K562 (cell line): ENCODE data around the gene THOC7. TPM values are rescaled to one million over a fixed set of nuclear protein-coding genes. Genes with fewer than 3 reads are reported as not detected.

ENCODE experiments used
- ATAC-seq: fragments of 200-7000 bp; cut with Tn5 transposase; 3 replicates; pipeline ENCODE4 v1.9.1; 2020; ENCODE audit warnings: moderate library complexity
- BruUV-seq: library from RNA; stranded (reverse); fragments of 400-500 nt; replicated peaks from 2 replicates; lab custom pipeline; 2021; lab: Mats Ljungman, UMichigan
- CTCF ChIA-PET: fragments of 300-600 bp; formaldehyde crosslinking; extraction: SDS; loops from one replicate; lab custom pipeline; 2021; ENCODE audit warnings: low intra/inter-chr PET ratio; lab: Yijun Ruan, JAX
- POLR2A ChIA-PET: fragments of 300-600, 350-650 bp; sonication (Branson Sonifier 250); formaldehyde crosslinking; extraction: SDS; loops from one replicate; lab custom pipeline; 2021; ENCODE audit warnings: antibody characterized with exemption, inconsistent platforms; lab: Yijun Ruan, JAX
- DNase-seq, 4 experiments: peaks; one replicate each; pipeline versions ENCODE4 v3.0.0 to v3.0.0-alpha.2; 2011 to 2018; ENCODE audit warnings: low spot score in 3 of 4, mixed read lengths in 3 of 4; ENCODE audit errors: extremely low read depth in 1 of 4
- FAIRE-seq: peaks from 2 replicates; lab custom pipeline; 2011; peaks lifted over from hg19 to GRCh38; lab: Jason Lieb, UNC
- H2AFZ ChIP-seq: 2 replicates; pipeline ENCODE4 v1.6.0; 2011; ENCODE audit warnings: low read depth, low read length, control low read depth, inconsistent platforms
- H3K27ac ChIP-seq: fragments of 200-600 bp; 3 replicates; pipeline ENCODE4 v1.8.0; 2011; ENCODE audit warnings: low read depth, mild to moderate bottlenecking, control low read depth, inconsistent platforms, low read length, moderate library complexity, mixed read lengths; ENCODE audit errors: extremely low read depth
- H3K27me3 ChIP-seq, 2 experiments: fragments of 300-600 bp in 1 of 2; 2 replicates in 1 of 2; 3 replicates in 1 of 2; pipeline versions ENCODE4 v1.6.0 to v1.8.0; 2011; ENCODE audit warnings: inconsistent platforms in 2 of 2, low read length in 2 of 2, mild to moderate bottlenecking in 1 of 2, mixed read lengths in 1 of 2, moderate library complexity in 1 of 2; ENCODE audit not compliant: control insufficient read depth in 2 of 2, insufficient read depth in 2 of 2
- H3K36me3 ChIP-seq: fragments of 300-600 bp; 3 replicates; pipeline ENCODE4 v1.8.0; 2011; ENCODE audit warnings: mild to moderate bottlenecking, low read length, inconsistent platforms; ENCODE audit not compliant: control insufficient read depth, insufficient read depth
- H3K4me1 ChIP-seq, 2 experiments: fragments of 200-600 bp in 1 of 2; replicated peaks in 1 of 2; 2 replicates in 1 of 2; 3 replicates in 1 of 2; pipeline versions ENCODE4 v1.5.1 to v1.8.0; 2011; ENCODE audit warnings: inconsistent platforms in 2 of 2, low read length in 2 of 2, mild to moderate bottlenecking in 1 of 2, mixed read lengths in 1 of 2, moderate library complexity in 1 of 2; ENCODE audit not compliant: control insufficient read depth in 2 of 2, insufficient read depth in 2 of 2
- H3K4me2 ChIP-seq: 2 replicates; pipeline ENCODE4 v1.6.1; 2011; ENCODE audit warnings: low read length, control low read depth, inconsistent platforms, mixed read lengths; ENCODE audit not compliant: insufficient read depth
- H3K4me3 ChIP-seq: fragments of 200-600 bp; sonication (generic), shearing (Covaris generic); 2 replicates; pipeline ENCODE4 v1.5.1; 2016; ENCODE audit warnings: control low read depth, inconsistent platforms
- H3K79me2 ChIP-seq: fragments of 200-600 bp; 3 replicates; pipeline ENCODE4 v1.8.0; 2011; ENCODE audit warnings: low read length, inconsistent platforms; ENCODE audit not compliant: control insufficient read depth, insufficient read depth
- H3K9ac ChIP-seq, 2 experiments: 2 replicates each; pipeline versions ENCODE4 v1.6.0 to v1.6.1; 2011; ENCODE audit warnings: low read depth in 2 of 2, low read length in 2 of 2, control low read depth in 1 of 2, inconsistent platforms in 1 of 2, mild to moderate bottlenecking in 1 of 2, mixed read lengths in 1 of 2; ENCODE audit not compliant: insufficient read depth in 1 of 2
- H3K9me1 ChIP-seq: one replicate; pipeline ENCODE4 v1.6.0; 2011; ENCODE audit warnings: inconsistent platforms, mild to moderate bottlenecking, low read length, moderate library complexity; ENCODE audit not compliant: control insufficient read depth, insufficient read depth
- H3K9me3 ChIP-seq: replicated peaks from 2 replicates; pipeline ENCODE4 v1.5.1; 2011; ENCODE audit warnings: low read depth, low read length, inconsistent platforms; ENCODE audit not compliant: control insufficient read depth, insufficient read depth
- H4K20me1 ChIP-seq: replicated peaks from 2 replicates; pipeline ENCODE4 v1.6.1; 2011; ENCODE audit warnings: low read length, inconsistent platforms, mixed read lengths; ENCODE audit not compliant: control insufficient read depth, insufficient read depth
- C11orf30 ChIP-seq: fragments of 450-650 bp; IDR thresholded peaks from 2 replicates; pipeline ENCODE4 v1.6.1; 2016; ENCODE audit warnings: low read depth, mild to moderate bottlenecking
- CHCHD3 ChIP-seq: fragments of 250-450 bp; sonication (Bioruptor Pico); IDR thresholded peaks from 2 replicates; pipeline ENCODE4 v2.1.2; 2022; ENCODE audit warnings: mild to moderate bottlenecking
- ETV1 ChIP-seq: fragments of 450-650 bp; conservative IDR thresholded peaks from 2 replicates; pipeline ENCODE4 v1.6.1; 2016; ENCODE audit warnings: missing genetic modification characterization, control low read depth, low read depth, missing compliant biosample characterization
- FOS ChIP-seq: IDR thresholded peaks from 3 replicates; pipeline ENCODE4 v1.6.1; 2011; ENCODE audit not compliant: insufficient read length; ENCODE audit errors: extremely low read depth
- FOXP1 ChIP-seq: sonication (generic); formaldehyde crosslinking; IDR thresholded peaks from 2 replicates; pipeline ENCODE4 v1.8.0; 2022; ENCODE audit warnings: mild to moderate bottlenecking, missing genetic modification reagents
- HIVEP1 ChIP-seq: fragments of 250-450 bp; sonication (Bioruptor Pico); IDR thresholded peaks from 2 replicates; pipeline ENCODE4 v1.4.0; 2020; ENCODE audit warnings: mild to moderate bottlenecking
- MCM5 ChIP-seq: fragments of 450-650 bp; IDR thresholded peaks from 2 replicates; pipeline ENCODE4 v1.6.1; 2016; ENCODE audit warnings: low read depth
- NELFE ChIP-seq: IDR thresholded peaks from 2 replicates; pipeline ENCODE4 v1.6.1; 2011; ENCODE audit warnings: mild to moderate bottlenecking; ENCODE audit not compliant: insufficient read depth, insufficient read length
- NFIC ChIP-seq: fragments of 450-650 bp; IDR thresholded peaks from 2 replicates; pipeline ENCODE4 v1.6.1; 2017; ENCODE audit warnings: mild to moderate bottlenecking, inconsistent platforms
- PML ChIP-seq: IDR thresholded peaks from 2 replicates; pipeline ENCODE4 v1.6.1; 2012; ENCODE audit warnings: low read length, inconsistent platforms
- RAD21 ChIP-seq, 2 experiments: fragments of 250-450 bp in 1 of 2; fragments of 450-650 bp in 1 of 2; sonication (Bioruptor Pico) in 1 of 2; formaldehyde crosslinking in 1 of 2; IDR thresholded peaks in 1 of 2; conservative IDR thresholded peaks in 1 of 2; 2 replicates each; pipeline versions ENCODE4 v1.4.0 to v1.8.0; 2020 to 2022; ENCODE audit warnings: mild to moderate bottlenecking in 2 of 2, moderate library complexity in 1 of 2
- SMC3 ChIP-seq: conservative IDR thresholded peaks from 2 replicates; pipeline ENCODE4 v1.6.1; 2011; ENCODE audit warnings: low read depth, low read length, improper control_type of control experiment; ENCODE audit not compliant: insufficient read depth
- TBP ChIP-seq: optimal IDR thresholded peaks from 2 replicates; pipeline ENCODE3; 2011; ENCODE audit warnings: low read depth, low read length, improper control_type of control experiment
- ZBED1 ChIP-seq: IDR thresholded peaks from 2 replicates; pipeline ENCODE4 v1.6.1; 2014
- ZKSCAN8 ChIP-seq: fragments of 200-800 bp; sonication (Bioruptor generic); IDR thresholded peaks from 2 replicates; pipeline ENCODE4 v1.6.1; 2016; ENCODE audit warnings: missing genetic modification characterization, missing compliant biosample characterization
- ZNF124 ChIP-seq: sonication (generic); formaldehyde crosslinking; IDR thresholded peaks from 2 replicates; pipeline ENCODE4 v1.8.1; 2022; ENCODE audit warnings: missing genetic modification reagents
- ZNF644 ChIP-seq: fragments of 200-800 bp; sonication (Bioruptor generic); IDR thresholded peaks from 2 replicates; pipeline ENCODE4 v1.6.1; 2016; ENCODE audit warnings: low read depth, missing genetic modification characterization, missing compliant biosample characterization
- WGBS: fragments of 100-300 bp; shearing (Covaris generic); methylation state at CpG from one replicate; pipeline ENCODE4 v1.1.6; 2016; ENCODE audit warnings: low coverage, mixed read lengths; ENCODE audit not compliant: insufficient coverage; ENCODE audit errors: missing lambda C conversion rate; 5-methylcytosine and 5-hydroxymethylcytosine counted together
- in situ Hi-C: fragments of 300-500 bp; cut with MboI; formaldehyde crosslinking; loops from 4 replicates; pipeline ENCODE4 v1.15.0; 2018; ENCODE audit warnings: inconsistent platforms, mixed read lengths
- intact Hi-C: fragments of 100-400 bp; cut with micrococcal nuclease; formaldehyde crosslinking; loops from 2 replicates; pipeline ENCODE4 v1.14.2; 2022
- polyA plus RNA-seq, 8 experiments: library from polyadenylated mRNA; depleted of rRNA in 4 of 8; stranded (reverse) in 5 of 8; unstranded in 3 of 8; fragments of >200 nt; fragmentation: Nextera tagmentation in 2 of 8; fragmentation: Illumina TruSeq in 1 of 8; extraction: Ambion mirVana in 2 of 8; extraction: Trizol in 1 of 8; gene quantifications; 2 replicates each; pipeline versions ENCODE4 v1.2.1 to v1.2.3, GENCODE V29; 2011 to 2014; ENCODE audit warnings: inconsistent platforms in 1 of 8, missing spikeins in 1 of 8
- total RNA-seq, 7 experiments: library from RNA; depleted of rRNA in 6 of 7; stranded (reverse); fragments of >200 nt in 6 of 7; fragmentation: Illumina TruSeq in 2 of 7; extraction: Trizol in 2 of 7; gene quantifications; 2 replicates each; pipeline versions ENCODE4 v1.2.1 to v1.2.3, GENCODE V29; 2011 to 2021; ENCODE audit warnings: low replicate concordance in 1 of 7
- TF ChIP-seq, protein P1 (sequence below): sonication (generic); formaldehyde crosslinking; IDR thresholded peaks from 2 replicates; pipeline ENCODE4 v1.9.0; 2022; ENCODE audit warnings: mild to moderate bottlenecking, missing genetic modification reagents
- TF ChIP-seq, protein P2 (sequence below): sonication (generic); formaldehyde crosslinking; IDR thresholded peaks from 2 replicates; pipeline ENCODE4 v1.9.0; 2022; ENCODE audit warnings: mild to moderate bottlenecking, missing genetic modification reagents
- TF ChIP-seq, protein P3 (sequence below): sonication (generic); formaldehyde crosslinking; IDR thresholded peaks from 2 replicates; pipeline ENCODE4 v1.4.0; 2020; ENCODE audit warnings: mild to moderate bottlenecking, missing genetic modification reagents

The THOC7 gene
- total and polyA plus RNA-seq, 9 of the 15 experiments (the other 6 are each of a cell fraction or from before 2014, with no cell fraction given) = 56.5 to 129 (median 94.7) TPM

DNA sequence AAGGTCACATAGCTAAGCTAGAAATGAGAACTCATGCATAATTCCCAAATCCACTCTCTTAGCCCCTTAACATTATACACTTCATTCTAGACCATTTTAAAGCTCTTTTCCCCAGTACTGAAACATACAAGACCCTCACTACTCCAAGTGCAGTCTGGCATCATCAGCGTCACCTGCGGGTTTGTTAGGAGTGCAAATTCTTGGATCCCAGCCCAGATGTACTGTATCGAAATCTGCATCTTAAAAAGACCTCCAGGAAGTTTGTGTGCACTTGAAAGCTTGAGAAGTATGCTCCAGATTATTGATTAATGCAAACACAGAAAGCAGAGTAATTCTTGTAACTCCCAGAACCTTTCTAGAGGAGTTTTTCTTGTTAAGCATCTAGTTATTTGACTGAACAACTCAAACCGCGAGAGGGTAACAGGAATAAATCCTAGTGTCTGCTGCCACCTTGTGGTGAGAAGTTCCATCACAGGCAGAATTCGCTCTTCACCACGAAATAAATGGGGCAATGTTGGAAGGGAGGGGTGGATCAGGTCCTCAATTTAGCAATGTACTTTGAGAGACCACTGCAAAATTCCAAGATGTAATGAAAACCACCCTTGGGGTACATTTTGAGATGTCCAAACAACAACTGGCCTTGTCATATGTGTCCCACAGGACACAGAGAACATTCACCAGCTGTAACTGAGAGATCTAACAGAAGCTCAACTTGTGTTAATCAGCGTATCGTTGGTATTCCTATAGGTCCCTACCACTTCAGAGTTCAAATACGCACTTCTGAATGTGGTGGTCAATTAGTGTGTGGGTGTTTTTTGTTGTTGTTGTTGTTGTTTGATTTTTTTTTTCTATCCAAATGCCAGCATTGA, 45.1 kb downstream of the THOC7 start (continued):
- TF ChIP-seq SMC3 = peak; percentile 41; the same call in 1 of the 2 replicates
- TF ChIP-seq ZKSCAN8 (CRISPR knock-in tag) = no peak
- TF ChIP-seq ETV1 (tag) = no peak
- no peak for TF ChIP-seq NELFE
- TF ChIP-seq RAD21 (CRISPR knock-in tag; conservative IDR thresholded peaks at IDR 0.05 in 1 of 2, IDR thresholded peaks at IDR 0.05 in 1 of 2) = peak; percentile 66 to 73
- no peak for TF ChIP-seq HIVEP1
- TF ChIP-seq NFIC = peak; percentile 52

DNA sequence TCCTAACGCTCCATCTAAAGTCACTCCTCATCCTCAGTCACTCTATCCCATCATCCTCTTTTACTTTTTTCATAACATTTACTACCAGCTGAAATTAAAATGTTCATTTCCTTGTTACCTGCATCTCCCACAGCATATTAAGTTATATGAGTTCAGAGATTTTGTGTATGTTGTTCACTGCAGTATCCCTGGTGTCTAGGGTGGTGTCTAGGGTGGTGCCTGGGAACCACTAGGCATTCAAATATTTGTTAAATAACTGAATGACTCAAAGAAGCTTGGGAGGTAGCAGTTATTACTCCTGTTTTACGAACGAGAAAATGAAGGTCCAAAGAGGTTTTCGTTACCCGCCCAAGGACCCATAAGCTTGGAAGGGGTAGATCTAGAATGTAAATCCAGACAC, 46.4 kb downstream of the THOC7 start:
- Histone ChIP-seq H3K27me3 (no peaks in the 10 kb centered on the region), H4K20me1 (no peaks in the 10 kb centered on the region), H3K4me3 (no peak overlapping the region), H3K9ac (no peak overlapping the region), H3K79me2 (no peaks in the 10 kb centered on the region), H3K4me2 (no peak overlapping the region), H3K36me3 (no peaks in the 10 kb centered on the region), H3K27ac (no peak overlapping the region), H2AFZ (no peak overlapping the region), H3K9me3 (no peaks in the 10 kb centered on the region), H3K9me1 (no peaks in the 10 kb centered on the region), H3K4me1 (no peaks in the 10 kb centered on the region)
- in situ Hi-C loops (loop anchor here (5.0 to 10.0 kb wide), 2 partner anchors 465 to 1192 kb away; no protein-coding TSS in a partner anchor), intact Hi-C loops (loop anchor here (2.0 kb wide), 1 partner anchor 156 kb away; no protein-coding TSS in a partner anchor)
- 20% methylated on average over 5 of the region's 5 CpGs for WGBS
- BruUV-seq = no TSS peak
- ChIA-PET CTCF (no interaction called here), POLR2A (interaction anchor here (1.1 kb wide), 1 partner anchor 10 kb away, joined by 3 read pairs; no protein-coding TSS in a partner anchor)
- ATAC-seq = no peak
- DNase-seq = no peak
- no peak for FAIRE-seq
- TF ChIP-seq ZNF644 (tag) (no peak), ZNF124 (CRISPR knock-in tag) (no peak), TBP (no peak), MCM5 (no peak), C11orf30 (no peak), CHCHD3 (CRISPR knock-in tag) (no peak), FOXP1 (CRISPR knock-in tag) (no peak), FOS (no peak), ZBED1 (no peak), PML (no peak)
- TF ChIP-seq, protein P1, sequence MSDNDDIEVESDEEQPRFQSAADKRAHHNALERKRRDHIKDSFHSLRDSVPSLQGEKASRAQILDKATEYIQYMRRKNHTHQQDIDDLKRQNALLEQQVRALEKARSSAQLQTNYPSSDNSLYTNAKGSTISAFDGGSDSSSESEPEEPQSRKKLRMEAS (CRISPR knock-in tag) = no peak
- TF ChIP-seq, protein P2, sequence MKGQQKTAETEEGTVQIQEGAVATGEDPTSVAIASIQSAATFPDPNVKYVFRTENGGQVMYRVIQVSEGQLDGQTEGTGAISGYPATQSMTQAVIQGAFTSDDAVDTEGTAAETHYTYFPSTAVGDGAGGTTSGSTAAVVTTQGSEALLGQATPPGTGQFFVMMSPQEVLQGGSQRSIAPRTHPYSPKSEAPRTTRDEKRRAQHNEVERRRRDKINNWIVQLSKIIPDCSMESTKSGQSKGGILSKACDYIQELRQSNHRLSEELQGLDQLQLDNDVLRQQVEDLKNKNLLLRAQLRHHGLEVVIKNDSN (CRISPR knock-in tag) = no peak
- TF ChIP-seq, protein P3, sequence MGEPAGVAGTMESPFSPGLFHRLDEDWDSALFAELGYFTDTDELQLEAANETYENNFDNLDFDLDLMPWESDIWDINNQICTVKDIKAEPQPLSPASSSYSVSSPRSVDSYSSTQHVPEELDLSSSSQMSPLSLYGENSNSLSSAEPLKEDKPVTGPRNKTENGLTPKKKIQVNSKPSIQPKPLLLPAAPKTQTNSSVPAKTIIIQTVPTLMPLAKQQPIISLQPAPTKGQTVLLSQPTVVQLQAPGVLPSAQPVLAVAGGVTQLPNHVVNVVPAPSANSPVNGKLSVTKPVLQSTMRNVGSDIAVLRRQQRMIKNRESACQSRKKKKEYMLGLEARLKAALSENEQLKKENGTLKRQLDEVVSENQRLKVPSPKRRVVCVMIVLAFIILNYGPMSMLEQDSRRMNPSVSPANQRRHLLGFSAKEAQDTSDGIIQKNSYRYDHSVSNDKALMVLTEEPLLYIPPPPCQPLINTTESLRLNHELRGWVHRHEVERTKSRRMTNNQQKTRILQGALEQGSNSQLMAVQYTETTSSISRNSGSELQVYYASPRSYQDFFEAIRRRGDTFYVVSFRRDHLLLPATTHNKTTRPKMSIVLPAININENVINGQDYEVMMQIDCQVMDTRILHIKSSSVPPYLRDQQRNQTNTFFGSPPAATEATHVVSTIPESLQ (CRISPR knock-in tag) = no peak
